ENCODE measurements around the gene TXNIP. TPM values are rescaled to one million over a fixed set of nuclear protein-coding genes. Genes with fewer than 3 reads are reported as not detected.
A peak's percentile ranks its signal among the peaks of the same experiment; 100 is the strongest.

TXNIP gene
- total and polyA plus RNA-seq, 7 donors: 326 to 4,609 (median 1,623) TPM

DNA sequence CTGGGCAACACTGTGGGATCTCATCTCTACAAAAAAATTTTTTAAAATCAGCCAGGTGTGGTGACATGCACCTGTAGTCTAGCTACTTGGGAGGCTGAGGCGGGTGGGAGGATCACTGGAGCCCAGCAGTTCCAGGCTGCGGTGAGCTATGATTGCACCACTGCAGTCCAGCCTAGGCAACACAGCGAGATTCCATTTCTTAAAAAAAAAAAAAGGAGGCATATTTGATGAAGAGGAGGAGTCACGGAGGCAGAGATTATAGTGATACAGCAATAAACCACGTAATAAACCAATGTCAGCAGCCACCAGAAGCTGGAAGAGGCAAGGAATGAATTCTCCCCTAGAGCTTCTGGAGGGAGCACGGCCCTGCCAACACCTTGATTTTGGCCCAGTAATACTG lies 42.5 kb downstream of the TXNIP start:
- DNase-seq: no peak
- peaks cover 0 to 85% (median 70%) of the 10 kb centered on the region in 4 donors for H3K4me1 ChIP-seq
- intact Hi-C loops (cut with DNase I): no loop called here

DNA sequence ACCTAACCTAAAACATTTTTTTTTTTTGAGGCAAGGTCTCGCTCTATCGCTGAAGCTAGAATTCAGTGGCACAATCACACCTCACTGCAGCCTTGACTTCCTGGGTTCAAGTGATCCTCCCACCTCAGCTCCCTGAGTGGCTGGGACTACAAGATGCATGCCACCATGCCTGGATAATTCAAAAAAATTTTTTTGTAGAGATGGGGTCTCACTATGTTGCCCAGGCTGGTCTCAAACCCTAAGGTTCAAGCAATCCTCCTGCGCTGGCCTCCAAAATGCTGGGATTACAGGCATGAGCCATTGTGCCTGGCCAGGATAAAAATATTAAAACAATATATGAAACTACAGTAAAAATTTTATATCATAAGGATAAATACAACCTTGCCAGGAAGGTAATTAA lies 43.5 kb downstream of the TXNIP start:
- intact Hi-C loops (cut with DNase I): no loop called here
- Histone ChIP-seq H3K4me3 (no peak overlapping the region), H3K27ac (peak overlapping the region in 1 of 4 donors; percentile 39), H3K4me1 (peaks cover 0 to 84% (median 67%) of the 10 kb centered on the region in 4 donors), H3K9me3 (no peaks in the 10 kb centered on the region), H3K27me3 (no peaks in the 10 kb centered on the region), H3K36me3 (peaks cover 0 to 10% (median 0%) of the 10 kb centered on the region in 4 donors)
- WGBS, 2 donors: 98 to 99% methylated on average over 3 of the region's 3 CpGs
- no peak for DNase-seq
- TF ChIP-seq EP300 (IDR thresholded peaks at IDR 0.05) (no peak), POLR2AphosphoS5 (IDR thresholded peaks at IDR 0.05) (no peak), POLR2A (IDR thresholded peaks at IDR 0.05) (no peak)
- TF ChIP-seq, protein P1, sequence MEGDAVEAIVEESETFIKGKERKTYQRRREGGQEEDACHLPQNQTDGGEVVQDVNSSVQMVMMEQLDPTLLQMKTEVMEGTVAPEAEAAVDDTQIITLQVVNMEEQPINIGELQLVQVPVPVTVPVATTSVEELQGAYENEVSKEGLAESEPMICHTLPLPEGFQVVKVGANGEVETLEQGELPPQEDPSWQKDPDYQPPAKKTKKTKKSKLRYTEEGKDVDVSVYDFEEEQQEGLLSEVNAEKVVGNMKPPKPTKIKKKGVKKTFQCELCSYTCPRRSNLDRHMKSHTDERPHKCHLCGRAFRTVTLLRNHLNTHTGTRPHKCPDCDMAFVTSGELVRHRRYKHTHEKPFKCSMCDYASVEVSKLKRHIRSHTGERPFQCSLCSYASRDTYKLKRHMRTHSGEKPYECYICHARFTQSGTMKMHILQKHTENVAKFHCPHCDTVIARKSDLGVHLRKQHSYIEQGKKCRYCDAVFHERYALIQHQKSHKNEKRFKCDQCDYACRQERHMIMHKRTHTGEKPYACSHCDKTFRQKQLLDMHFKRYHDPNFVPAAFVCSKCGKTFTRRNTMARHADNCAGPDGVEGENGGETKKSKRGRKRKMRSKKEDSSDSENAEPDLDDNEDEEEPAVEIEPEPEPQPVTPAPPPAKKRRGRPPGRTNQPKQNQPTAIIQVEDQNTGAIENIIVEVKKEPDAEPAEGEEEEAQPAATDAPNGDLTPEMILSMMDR (IDR thresholded peaks at IDR 0.05): no peak

More for the DNA sequence above, 42.5 kb downstream of the TXNIP start:
- 41 to 81% methylated on average over 6 of the region's 6 CpGs for WGBS, 2 donors
- Histone ChIP-seq H3K4me3 (no peak overlapping the region), H3K9me3 (no peaks in the 10 kb centered on the region), H3K36me3 (peaks cover 0 to 10% (median 0%) of the 10 kb centered on the region in 4 donors), H3K27ac (peak overlapping the region in 2 of 4 donors; percentile 39 to 95), H3K27me3 (no peaks in the 10 kb centered on the region)
- no peak for TF ChIP-seq POLR2AphosphoS5 (IDR thresholded peaks at IDR 0.05)
- TF ChIP-seq EP300 (IDR thresholded peaks at IDR 0.05): no peak
- no peak for TF ChIP-seq POLR2A (IDR thresholded peaks at IDR 0.05)

DNA sequence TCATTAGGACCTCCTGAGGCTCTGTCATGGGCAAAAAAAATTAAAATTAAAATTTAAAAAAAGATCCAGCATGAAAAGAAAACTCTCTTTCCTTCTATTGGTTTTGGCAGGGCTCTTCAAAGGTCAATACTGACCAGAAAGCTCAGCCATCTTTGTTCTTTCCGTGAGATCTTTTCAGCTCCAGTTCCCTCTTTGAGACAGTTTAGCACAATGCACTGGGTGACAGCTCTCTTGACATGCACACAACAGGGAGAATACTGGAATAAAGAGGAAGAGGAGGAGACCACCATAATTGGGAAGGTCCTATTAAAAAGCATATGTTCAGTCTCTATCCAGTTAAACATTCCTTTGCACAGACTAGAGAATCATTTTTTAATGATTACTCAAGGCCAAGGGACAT lies 44.9 kb downstream of the TXNIP start:
- intact Hi-C loops (cut with DNase I): loop anchor here (2.0 kb wide), 1 partner anchor 17 kb away; no protein-coding TSS in a partner anchor
- Histone ChIP-seq H3K9me3 (no peaks in the 10 kb centered on the region), H3K36me3 (peaks cover 0 to 20% (median 3%) of the 10 kb centered on the region in 4 donors), H3K4me1 (peaks cover 0 to 87% (median 68%) of the 10 kb centered on the region in 4 donors), H3K27ac (no peak overlapping the region), H3K27me3 (no peaks in the 10 kb centered on the region), H3K4me3 (no peak overlapping the region)
- TF ChIP-seq EP300 (IDR thresholded peaks at IDR 0.05) (no peak), POLR2A (IDR thresholded peaks at IDR 0.05) (no peak), POLR2AphosphoS5 (IDR thresholded peaks at IDR 0.05) (no peak)
- TF ChIP-seq, protein P1 (IDR thresholded peaks at IDR 0.05): no peak
- WGBS, 2 donors: 95% methylated on average over 1 of the region's 1 CpG
- DNase-seq: no peak

DNA sequence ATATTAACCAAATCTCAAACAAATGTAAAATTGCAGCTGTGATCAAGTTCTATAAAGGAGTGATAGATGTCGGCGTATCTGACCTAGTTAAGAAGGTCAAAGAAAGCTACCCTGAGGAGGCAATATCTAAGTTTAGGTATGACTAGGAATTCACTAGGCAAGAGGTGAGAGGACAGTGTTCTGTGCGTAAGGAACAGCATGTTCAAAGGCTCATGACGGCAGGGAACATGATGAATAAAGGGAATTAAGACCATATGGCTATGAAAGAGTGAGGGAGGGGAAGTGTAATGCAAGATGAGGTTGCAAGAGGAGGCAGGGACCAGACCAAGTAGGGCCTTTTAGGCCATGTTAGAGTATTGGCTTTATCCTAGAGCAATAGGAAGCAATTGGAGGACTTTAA lies 47.2 kb downstream of the TXNIP start:
- Histone ChIP-seq H3K36me3 (peaks cover 0 to 29% (median 5%) of the 10 kb centered on the region in 4 donors), H3K9me3 (no peaks in the 10 kb centered on the region), H3K4me1 (peaks cover 0 to 64% (median 46%) of the 10 kb centered on the region in 4 donors), H3K27ac (peak overlapping the region in 2 of 4 donors; percentile 28 to 33), H3K27me3 (no peaks in the 10 kb centered on the region), H3K4me3 (no peak overlapping the region)
- TF ChIP-seq POLR2AphosphoS5 (IDR thresholded peaks at IDR 0.05) (peak in 1 of 4 donors; percentile 31), EP300 (IDR thresholded peaks at IDR 0.05) (peak in 2 of 4 donors; percentile 48 to 91)
- TF ChIP-seq, protein P1 (IDR thresholded peaks at IDR 0.05): no peak
- 93 to 96% methylated on average over 4 of the region's 4 CpGs for WGBS, 2 donors
- intact Hi-C loops (cut with DNase I): no loop called here
- no peak for DNase-seq

DNA sequence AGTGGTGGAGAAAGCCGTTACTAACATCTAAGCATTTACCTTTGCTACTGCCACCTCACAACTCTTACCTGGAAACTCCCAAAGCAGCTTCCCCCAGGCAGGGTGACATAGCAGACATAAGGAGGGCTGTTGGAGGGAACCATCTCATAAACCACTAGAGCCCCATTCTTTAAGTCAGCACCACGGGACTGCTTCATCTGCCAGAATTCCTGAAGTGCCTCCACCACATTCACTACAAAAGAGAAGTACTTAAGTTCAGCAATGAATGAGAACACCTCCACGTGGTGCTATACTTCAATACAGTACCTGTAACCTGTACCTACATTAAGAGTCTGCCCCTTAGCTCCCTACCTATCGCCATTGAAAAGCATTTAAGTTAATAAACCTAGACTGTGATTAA lies 48.8 kb downstream of the TXNIP start:
- Histone ChIP-seq H3K4me1 (peaks cover 0 to 48% (median 31%) of the 10 kb centered on the region in 4 donors), H3K27ac (no peak overlapping the region), H3K36me3 (peaks cover 0 to 41% (median 9%) of the 10 kb centered on the region in 4 donors), H3K4me3 (no peak overlapping the region), H3K27me3 (no peaks in the 10 kb centered on the region), H3K9me3 (no peaks in the 10 kb centered on the region)
- 87% methylated on average over 4 of the region's 4 CpGs for WGBS, 2 donors
- intact Hi-C loops (cut with DNase I): no loop called here
- TF ChIP-seq POLR2A (IDR thresholded peaks at IDR 0.05) (no peak), EP300 (IDR thresholded peaks at IDR 0.05) (no peak), POLR2AphosphoS5 (IDR thresholded peaks at IDR 0.05) (no peak)
- TF ChIP-seq, protein P1 (IDR thresholded peaks at IDR 0.05): no peak
- no peak for DNase-seq
